Activated CD4-positive, alpha-beta T cell treated with anti-CD3 and anti-CD28 coated beads, Interleukin-2, amount 10 ng/mL, durations not matched to agents 7 days and 5 days (primary cell): ENCODE results near the gene NCF4. TPM values are rescaled to one million over a fixed set of nuclear protein-coding genes. Genes with fewer than 3 reads are reported as not detected.

Experiments used
- CTCF ChIA-PET: fragments of 350-600 bp; sonication (Branson Sonifier 250); formaldehyde crosslinking; loops from one replicate; lab custom pipeline; 2021; ENCODE audit warnings: antibody characterized with exemption; lab: Charles Lee
- POLR2A ChIA-PET: fragments of 350-600 bp; sonication (Branson Sonifier 250); formaldehyde crosslinking; loops from one replicate; lab custom pipeline; 2021; ENCODE audit warnings: antibody characterized with exemption; lab: Charles Lee
- DNase-seq: peaks from one replicate; pipeline ENCODE4 v3.0.0-alpha.2; 2020
- H3K27ac Mint-ChIP-seq: one replicate; pipeline ENCODE4 v1.8.0; 2021; ENCODE audit warnings: mild to moderate bottlenecking, moderate library complexity, mixed read lengths
- H3K27me3 Mint-ChIP-seq: one replicate; pipeline ENCODE4 v1.8.0; 2021; ENCODE audit warnings: mixed read lengths
- H3K36me3 Mint-ChIP-seq: one replicate; pipeline ENCODE4 v1.8.0; 2021; ENCODE audit warnings: low read depth, mixed read lengths
- H3K4me1 Mint-ChIP-seq: one replicate; pipeline ENCODE4 v1.8.0; 2021; ENCODE audit warnings: mixed read lengths
- H3K4me3 Mint-ChIP-seq: one replicate; pipeline ENCODE4 v1.8.0; 2021; ENCODE audit warnings: mild to moderate bottlenecking, moderate library complexity, mixed read lengths
- H3K9me3 Mint-ChIP-seq: one replicate; pipeline ENCODE4 v1.8.0; 2021; ENCODE audit warnings: mixed read lengths
- total RNA-seq, 2 experiments: library from RNA; stranded (reverse); gene quantifications; one replicate each; pipeline ENCODE4 v1.2.3, GENCODE V29; 2021

Gene NCF4
- total RNA-seq, 2 experiments from 2014 or later = 22.7 to 23.3 TPM

- no peaks in the 10 kb centered on the region for H3K27me3 Mint-ChIP-seq
- H3K36me3 Mint-ChIP-seq = peaks cover 28% of the 10 kb centered on the region
- POLR2A ChIA-PET = no interaction called here
- H3K4me3 Mint-ChIP-seq = no peak overlapping the region
- no peaks in the 10 kb centered on the region for H3K9me3 Mint-ChIP-seq
- peaks cover 25% of the 10 kb centered on the region for H3K4me1 Mint-ChIP-seq
- H3K27ac Mint-ChIP-seq = peak overlapping the region; percentile 43
- no peak for DNase-seq
- CTCF ChIA-PET = interaction anchor here (1.0 to 1.8 kb wide), 4 partner anchors 8 to 18 kb away, joined by 3 to 9 read pairs (median 4); partner anchors contain the start of gene NCF4
Measured at GRCh38 chr22:36872866-36873498, 12.2 kb downstream of the NCF4 start.

DNA sequence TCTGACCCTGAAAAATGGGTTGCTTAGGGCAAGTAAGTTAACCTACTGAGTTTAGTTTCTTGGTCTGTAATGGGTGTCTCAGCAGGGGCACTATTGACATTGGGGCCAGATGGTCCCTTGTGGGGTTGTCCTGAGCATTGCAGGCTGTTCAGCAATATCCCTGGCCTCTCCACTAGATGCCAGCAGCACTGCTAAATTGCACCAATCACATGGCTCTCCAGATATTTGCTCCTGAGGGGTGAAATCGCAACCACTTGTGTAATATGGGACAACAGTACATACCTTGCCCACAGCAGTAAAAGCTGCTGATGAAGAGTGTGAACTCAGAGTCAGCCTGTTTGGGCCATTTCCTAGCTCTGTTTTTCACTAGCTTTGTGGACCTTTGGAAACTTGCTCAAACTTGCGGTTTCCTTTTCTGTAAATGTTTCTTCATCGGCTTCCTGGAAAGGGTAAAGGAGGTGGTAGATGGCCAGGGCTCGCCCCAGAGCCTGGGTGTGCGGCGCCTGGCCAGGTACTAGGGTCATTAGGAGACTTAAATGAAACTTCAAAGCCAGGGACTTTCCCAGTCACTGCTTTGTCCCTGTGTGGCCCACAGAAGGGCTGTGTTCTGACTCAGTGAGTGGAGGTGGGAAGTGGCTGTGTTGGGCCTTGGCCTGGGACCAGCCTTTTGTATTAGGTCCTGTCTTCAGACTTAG is 13.0 kb downstream of the NCF4 start:
- POLR2A ChIA-PET = no interaction called here
- no peak overlapping the region for H3K4me3 Mint-ChIP-seq
- H3K36me3 Mint-ChIP-seq = peaks cover 33% of the 10 kb centered on the region
- peak; percentile 22 for DNase-seq
- H3K27ac Mint-ChIP-seq = peak overlapping the region; percentile 87
- CTCF ChIA-PET = interaction anchor here (1.0 to 1.8 kb wide), 5 partner anchors 8 to 21 kb away, joined by 3 to 9 read pairs (median 4); partner anchors contain the start of gene NCF4
- no peaks in the 10 kb centered on the region for H3K27me3 Mint-ChIP-seq
- no peaks in the 10 kb centered on the region for H3K9me3 Mint-ChIP-seq
- peaks cover 25% of the 10 kb centered on the region for H3K4me1 Mint-ChIP-seq

DNA sequence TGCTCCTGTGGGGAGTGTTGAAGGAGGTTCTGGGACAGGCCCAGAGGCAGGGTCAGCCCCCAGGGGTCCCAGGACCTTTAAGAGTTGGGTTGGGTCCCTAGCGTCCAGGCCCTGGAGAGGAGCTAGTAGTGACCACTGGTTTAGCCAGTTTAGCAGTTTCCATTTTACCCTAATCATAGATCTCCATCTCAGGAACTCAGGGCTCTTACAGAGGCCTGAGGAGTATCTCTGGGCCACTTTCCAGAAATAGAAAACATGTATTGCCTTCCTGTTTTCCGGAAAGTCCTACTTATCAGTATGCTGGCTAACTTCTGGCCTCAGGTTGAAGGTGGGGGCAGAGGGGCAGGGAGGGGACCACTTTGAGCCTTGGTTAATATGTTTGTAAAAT is 13.5 kb downstream of the NCF4 start:
- ChIA-PET POLR2A (no interaction called here), CTCF (interaction anchor here (1.1 to 1.8 kb wide), 4 partner anchors 9 to 20 kb away, joined by 3 to 9 read pairs (median 4); partner anchors contain the start of gene NCF4)
- H3K4me3 Mint-ChIP-seq = no peak overlapping the region
- H3K4me1 Mint-ChIP-seq = peaks cover 25% of the 10 kb centered on the region
- peak overlapping the region; percentile 87 for H3K27ac Mint-ChIP-seq
- no peaks in the 10 kb centered on the region for H3K27me3 Mint-ChIP-seq
- H3K9me3 Mint-ChIP-seq = no peaks in the 10 kb centered on the region
- no peak for DNase-seq
- peaks cover 37% of the 10 kb centered on the region for H3K36me3 Mint-ChIP-seq

GRCh38 chr22:36874736-36875135 is 13.9 kb downstream of the NCF4 start:
- H3K36me3 Mint-ChIP-seq = peaks cover 41% of the 10 kb centered on the region

GRCh38 chr22:36875741-36876140 is 14.9 kb downstream of the NCF4 start:
- no peak overlapping the region for H3K4me3 Mint-ChIP-seq
- H3K9me3 Mint-ChIP-seq = peaks cover 12% of the 10 kb centered on the region
- no peaks in the 10 kb centered on the region for H3K27me3 Mint-ChIP-seq
- peaks cover 26% of the 10 kb centered on the region for H3K4me1 Mint-ChIP-seq
- peaks cover 47% of the 10 kb centered on the region for H3K36me3 Mint-ChIP-seq
- no peak for DNase-seq
- no peak overlapping the region for H3K27ac Mint-ChIP-seq
- ChIA-PET POLR2A (no interaction called here), CTCF (no interaction called here)

More at GRCh38 chr22:36874736-36875135, 13.9 kb downstream of the NCF4 start:
- Mint-ChIP-seq H3K27me3 (no peaks in the 10 kb centered on the region), H3K4me1 (peaks cover 25% of the 10 kb centered on the region), H3K27ac (peak overlapping the region; percentile 87), H3K9me3 (peaks cover 2% of the 10 kb centered on the region), H3K4me3 (no peak overlapping the region)
- POLR2A ChIA-PET = no interaction called here
- CTCF ChIA-PET = interaction anchor here (1.1 to 1.8 kb wide), 2 partner anchors 13 to 20 kb away, joined by 3 to 9 read pairs; partner anchors contain the start of gene NCF4
- DNase-seq = no peak

DNA sequence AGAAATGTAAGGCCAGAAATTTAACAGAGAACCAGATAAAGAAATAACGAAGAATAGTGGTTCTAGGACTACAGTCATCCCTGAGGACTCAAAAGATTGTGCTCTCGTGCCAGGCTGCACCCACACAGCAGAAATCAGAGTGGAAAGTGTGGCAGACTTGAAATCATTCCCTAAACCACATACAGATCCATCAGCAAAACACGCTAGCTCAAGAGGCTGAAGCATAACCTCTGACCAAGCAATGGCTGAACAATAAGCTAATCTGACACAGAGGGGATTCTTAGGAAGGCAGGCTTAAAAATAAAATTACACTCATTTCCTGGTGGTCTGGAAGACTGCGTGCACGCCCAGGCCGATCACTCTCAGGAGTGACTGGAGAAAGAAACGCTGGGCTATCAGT is 19.0 kb downstream of the NCF4 start:
- H3K27me3 Mint-ChIP-seq = no peaks in the 10 kb centered on the region
- H3K36me3 Mint-ChIP-seq = peaks cover 46% of the 10 kb centered on the region
- H3K4me3 Mint-ChIP-seq = no peak overlapping the region
- no peak for DNase-seq
- POLR2A ChIA-PET = no interaction called here
- no peak overlapping the region for H3K27ac Mint-ChIP-seq
- CTCF ChIA-PET = interaction anchor here (1.7 kb wide), 1 partner anchor 11 kb away, joined by 4 read pairs; no protein-coding TSS in a partner anchor
- H3K4me1 Mint-ChIP-seq = peaks cover 8% of the 10 kb centered on the region
- peaks cover 32% of the 10 kb centered on the region for H3K9me3 Mint-ChIP-seq

DNA sequence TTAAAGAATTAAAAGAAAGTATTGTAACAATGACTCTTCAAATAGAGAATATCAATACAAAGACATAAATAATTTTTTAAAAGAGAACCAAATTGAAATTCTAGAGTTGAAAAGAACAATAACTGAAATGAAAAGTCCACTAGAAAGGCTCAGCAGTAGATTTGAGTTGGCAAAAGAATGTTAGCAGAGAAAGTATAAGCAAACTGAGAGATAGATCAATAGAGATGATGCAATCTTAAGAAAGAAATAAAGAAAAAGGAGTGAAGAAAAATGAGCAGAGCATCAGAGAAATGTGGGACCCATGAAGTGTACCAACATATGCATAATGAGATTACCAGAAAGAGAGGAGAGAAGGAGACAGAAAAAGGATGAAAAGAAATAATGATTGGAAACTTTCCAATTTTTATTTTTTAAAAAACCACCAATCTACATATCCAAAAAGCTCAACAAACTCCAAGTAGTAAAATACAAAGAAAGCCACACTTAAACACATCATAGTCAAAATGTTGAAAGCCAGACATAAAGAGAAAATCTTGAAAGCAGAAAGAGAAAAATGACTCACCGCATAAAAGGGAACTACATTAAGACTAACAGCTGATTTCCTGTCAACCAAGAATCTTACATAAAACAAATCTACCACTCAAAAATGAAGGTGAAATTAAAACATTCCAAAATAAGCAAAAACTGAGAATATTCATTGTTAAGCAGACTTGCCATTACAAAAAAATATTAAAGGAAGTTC is 20.9 kb downstream of the NCF4 start:
- POLR2A ChIA-PET = interaction anchor here (0.6 kb wide), 1 partner anchor 105 kb away, joined by 7 read pairs; no protein-coding TSS in a partner anchor

GRCh38 chr22:36884349-36885158 is 23.7 kb downstream of the NCF4 start:
- no peak for DNase-seq
- H3K27ac Mint-ChIP-seq = no peak overlapping the region
- no peak overlapping the region for H3K4me3 Mint-ChIP-seq
- H3K9me3 Mint-ChIP-seq = peaks cover 32% of the 10 kb centered on the region
- peaks cover 20% of the 10 kb centered on the region for H3K36me3 Mint-ChIP-seq
- ChIA-PET CTCF (interaction anchor here (1.0 to 4.0 kb wide), 2 partner anchors 28 to 93 kb away, joined by 3 to 17 read pairs; no protein-coding TSS in a partner anchor), POLR2A (no interaction called here)
- H3K27me3 Mint-ChIP-seq = peaks cover 3% of the 10 kb centered on the region
- peaks cover 15% of the 10 kb centered on the region for H3K4me1 Mint-ChIP-seq

More for the DNA sequence above, 20.9 kb downstream of the NCF4 start:
- Mint-ChIP-seq H3K4me3 (no peak overlapping the region), H3K27me3 (peaks cover 2% of the 10 kb centered on the region), H3K27ac (no peak overlapping the region), H3K36me3 (peaks cover 39% of the 10 kb centered on the region), H3K4me1 (peaks cover 8% of the 10 kb centered on the region), H3K9me3 (peaks cover 32% of the 10 kb centered on the region)
- no peak for DNase-seq
- CTCF ChIA-PET = interaction anchor here (0.6 to 2.6 kb wide), 4 partner anchors 18 to 671 kb away, joined by 3 to 7 read pairs (median 4); no protein-coding TSS in a partner anchor

- DNase-seq = no peak
- peaks cover 3% of the 10 kb centered on the region for H3K27me3 Mint-ChIP-seq
- no peak overlapping the region for H3K27ac Mint-ChIP-seq
- H3K4me1 Mint-ChIP-seq = peaks cover 15% of the 10 kb centered on the region
- CTCF ChIA-PET = interaction anchor here (1.0 to 4.0 kb wide), 6 partner anchors 9 to 92 kb away, joined by 3 to 17 read pairs (median 4); partner anchors contain the start of gene NCF4
- H3K4me3 Mint-ChIP-seq = no peak overlapping the region
- POLR2A ChIA-PET = no interaction called here
- peaks cover 15% of the 10 kb centered on the region for H3K36me3 Mint-ChIP-seq
- H3K9me3 Mint-ChIP-seq = peaks cover 23% of the 10 kb centered on the region
Measured at GRCh38 chr22:36885474-36885873, 24.7 kb downstream of the NCF4 start.

DNA sequence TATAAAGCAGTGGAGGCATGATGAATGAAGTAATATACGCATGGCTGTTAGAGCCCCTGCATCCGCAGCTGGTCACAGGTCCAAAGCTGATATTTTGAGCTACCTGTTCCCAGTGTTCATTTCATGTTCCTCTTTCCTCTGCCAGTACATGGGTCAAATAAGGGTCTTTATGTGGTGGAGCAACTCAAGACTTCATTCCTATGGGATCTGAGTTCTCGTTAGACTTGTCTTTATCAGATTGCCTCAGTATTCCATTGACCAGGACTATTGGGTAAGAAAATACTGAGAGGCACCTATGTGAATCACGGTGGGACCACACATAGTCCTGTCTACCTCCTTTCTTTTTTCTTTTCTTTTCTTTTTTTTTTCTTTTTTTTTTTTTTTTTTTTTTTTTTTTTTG is 25.2 kb downstream of the NCF4 start:
- ChIA-PET POLR2A (no interaction called here), CTCF (interaction anchor here (1.0 to 4.0 kb wide), 5 partner anchors 8 to 33 kb away, joined by 3 to 17 read pairs (median 5); partner anchors contain the start of gene NCF4)
- no peak for DNase-seq
- H3K36me3 Mint-ChIP-seq = peaks cover 12% of the 10 kb centered on the region
- H3K4me3 Mint-ChIP-seq = no peak overlapping the region
- peaks cover 19% of the 10 kb centered on the region for H3K9me3 Mint-ChIP-seq
- peaks cover 3% of the 10 kb centered on the region for H3K27me3 Mint-ChIP-seq
- H3K4me1 Mint-ChIP-seq = peaks cover 13% of the 10 kb centered on the region
- no peak overlapping the region for H3K27ac Mint-ChIP-seq

DNA sequence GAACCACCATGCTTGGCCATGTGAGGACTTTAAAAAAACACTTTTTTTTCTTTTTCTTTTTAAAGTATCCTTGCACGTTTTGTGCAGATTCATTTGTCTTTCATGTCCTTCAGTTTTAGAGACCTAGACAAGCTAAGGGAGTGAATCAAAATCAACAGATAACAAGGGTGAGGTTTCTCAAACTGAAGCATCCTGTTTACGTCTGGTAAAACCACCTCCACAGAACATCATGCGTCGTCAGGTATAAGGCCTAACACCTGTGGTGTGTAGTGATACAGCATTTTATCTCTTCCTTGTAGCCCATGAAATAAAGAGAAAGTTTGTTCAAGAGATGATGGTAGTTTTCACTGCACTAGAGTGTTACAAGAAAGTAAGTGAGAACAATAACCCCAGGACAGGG is 26.4 kb downstream of the NCF4 start:
- peaks cover 10% of the 10 kb centered on the region for H3K9me3 Mint-ChIP-seq
- POLR2A ChIA-PET = no interaction called here
- CTCF ChIA-PET = interaction anchor here (4.0 kb wide), 1 partner anchor 30 kb away, joined by 17 read pairs; no protein-coding TSS in a partner anchor
- peaks cover 7% of the 10 kb centered on the region for H3K4me1 Mint-ChIP-seq
- no peak overlapping the region for H3K4me3 Mint-ChIP-seq
- DNase-seq = no peak
- H3K36me3 Mint-ChIP-seq = peaks cover 3% of the 10 kb centered on the region
- peaks cover 5% of the 10 kb centered on the region for H3K27me3 Mint-ChIP-seq
- H3K27ac Mint-ChIP-seq = peak overlapping the region; percentile 55
